Upper lobe of left lung (tissue), 4 donors: ENCODE data around the gene KIF5A.

ENCODE experiments used
- CTCF ChIP-seq, 6 experiments: fragments of 450-650 bp in 4 of 6; fragments of 200-600 bp in 2 of 6; sonication (generic) in 2 of 6; IDR thresholded peaks; one replicate each; pipeline ENCODE4 v1.5.1; 2016 to 2019; ENCODE audit warnings: antibody characterized with exemption in 6 of 6
- EP300 ChIP-seq, 4 donors: sonication (generic); formaldehyde crosslinking; IDR thresholded peaks; one replicate each; pipeline ENCODE4 v1.5.1; 2017; ENCODE audit warnings: antibody characterized with exemption in 4 of 4, control low read depth in 2 of 4

GRCh38 chr12:57602544-57602943, 52.7 kb downstream of the KIF5A start:
- no peak for TF ChIP-seq CTCF (IDR thresholded peaks at IDR 0.05)
- TF ChIP-seq EP300 (IDR thresholded peaks at IDR 0.05): no peak
